ENCODE data around the gene CTU2. TPM values are rescaled to one million over a fixed set of nuclear protein-coding genes. Genes with fewer than 3 reads are reported as not detected.

The CTU2 gene
- polyA plus RNA-seq, 1 of the 3 experiments (the other 2 are of a cell fraction), result 16.2 TPM

- Histone ChIP-seq H3K27me3 (ENCODE audit: insufficient read depth) (no peaks in the 10 kb centered on the region), H3K4me3 (ENCODE audit: low read depth in 2 of 2, low read length in 1 of 2) (no peak overlapping the region), H3K4me1 (ENCODE audit: control insufficient read depth in 1 of 2, insufficient read depth in 2 of 2, low read depth in 1 of 2, low read length in 1 of 2) (peaks cover 0 to 13% of the 10 kb centered on the region in 2 experiments; a peak in 2 of 4 replicates), H2AFZ (ENCODE audit: low read depth) (no peak overlapping the region), H3K9ac (no peak overlapping the region), H3K4me2 (no peak overlapping the region), H3K9me2 (no peaks in the 10 kb centered on the region), H3F3A (replicated peaks; ENCODE audit: insufficient read depth) (no peaks in the 10 kb centered on the region), H3K27ac (ENCODE audit: low read depth in 2 of 2, low read length in 1 of 2) (no peak overlapping the region), H3K36me3 (replicated peaks in 1 of 2; ENCODE audit: control insufficient read depth in 1 of 2, insufficient read depth in 2 of 2, low read length in 1 of 2) (peaks cover 0 to 24% of the 10 kb centered on the region in 2 experiments), H4K20me1 (ENCODE audit: insufficient read depth) (no peaks in the 10 kb centered on the region), H3K79me2 (ENCODE audit: insufficient read depth) (peaks cover 19% of the 10 kb centered on the region; the same call in 1 of the 2 replicates), H3K9me3 (no peaks in the 10 kb centered on the region)
- ChIA-PET POLR2A (no interaction called here), CTCF (no interaction called here)
- no peak for TF ChIP-seq SIN3A (IDR thresholded peaks at IDR 0.05; ENCODE audit: borderline replicate concordance, low read depth, low read length)
- TF ChIP-seq USF1 (IDR thresholded peaks at IDR 0.05; ENCODE audit: borderline replicate concordance, low read depth), result no peak
- no peak for TF ChIP-seq RXRA (IDR thresholded peaks at IDR 0.05; ENCODE audit: borderline replicate concordance, low read depth)
- 91% methylated on average over 8 of the region's 16 CpGs for whole genome bisulfite sequencing (ENCODE audit: low lambda C conversion rate)
- no peak for DNase-seq
Measured at GRCh38 chr16:88699180-88699579, 7.1 kb upstream of the CTU2 start.

- H3K4me2 ChIP-seq, result peak overlapping the region; percentile 76; the same call in 1 of the 2 replicates
- CTCF ChIA-PET, result no interaction called here
Measured at GRCh38 chr16:88700322-88700635, 6.0 kb upstream of the CTU2 start.

More at GRCh38 chr16:88700322-88700635, 6.0 kb upstream of the CTU2 start:
- peaks cover 0 to 24% of the 10 kb centered on the region in 2 experiments for H3K36me3 ChIP-seq (replicated peaks in 1 of 2; ENCODE audit: control insufficient read depth in 1 of 2, insufficient read depth in 2 of 2, low read length in 1 of 2)
- H3K9ac ChIP-seq, result no peak overlapping the region
- 97% methylated on average over 7 of the region's 14 CpGs for WGBS (ENCODE audit: low lambda C conversion rate)
- no peak overlapping the region for H3K4me3 ChIP-seq (ENCODE audit: low read depth in 2 of 2, low read length in 1 of 2)
- H3K79me2 ChIP-seq (ENCODE audit: insufficient read depth), result peaks cover 30% of the 10 kb centered on the region; the same call in 1 of the 2 replicates
- H3K9me2 ChIP-seq, result no peaks in the 10 kb centered on the region
- H3K27ac ChIP-seq (ENCODE audit: low read depth in 2 of 2, low read length in 1 of 2), result no peak overlapping the region
- no peak overlapping the region for H2AFZ ChIP-seq (ENCODE audit: low read depth)
- H3K9me3 ChIP-seq, result no peaks in the 10 kb centered on the region
- POLR2A ChIA-PET, result no interaction called here
- no peak for DNase-seq
- no peaks in the 10 kb centered on the region for H3K27me3 ChIP-seq (ENCODE audit: insufficient read depth)
- peaks cover 4 to 13% of the 10 kb centered on the region in 2 experiments; a peak in 3 of 4 replicates for H3K4me1 ChIP-seq (ENCODE audit: control insufficient read depth in 1 of 2, insufficient read depth in 2 of 2, low read depth in 1 of 2, low read length in 1 of 2)
- H4K20me1 ChIP-seq (ENCODE audit: insufficient read depth), result 0 out of 2 replicates have a peak, but pooled peaks cover 4% of the 10 kb centered on the region
- no peaks in the 10 kb centered on the region for H3F3A ChIP-seq (replicated peaks; ENCODE audit: insufficient read depth)
- no peak for TF ChIP-seq NRF1 (IDR thresholded peaks at IDR 0.05; ENCODE audit: low read depth, low read length)
- TF ChIP-seq USF1 (IDR thresholded peaks at IDR 0.05; ENCODE audit: borderline replicate concordance, low read depth), result no peak
- TF ChIP-seq FOXM1 (IDR thresholded peaks at IDR 0.05; ENCODE audit: low read depth), result no peak
- no peak for TF ChIP-seq ELF1 (IDR thresholded peaks at IDR 0.05)
- no peak for TF ChIP-seq YY1 (IDR thresholded peaks at IDR 0.05; ENCODE audit: low read depth)
- TF ChIP-seq PBX3 (IDR thresholded peaks at IDR 0.05), result no peak
- no peak for TF ChIP-seq JUND (IDR thresholded peaks at IDR 0.05)
- no peak for TF ChIP-seq FOSL2 (IDR thresholded peaks at IDR 0.05; ENCODE audit: borderline replicate concordance, low read depth)
- TF ChIP-seq SIN3A (IDR thresholded peaks at IDR 0.05; ENCODE audit: borderline replicate concordance, low read depth, low read length), result no peak
- no peak for TF ChIP-seq ZBTB33 (IDR thresholded peaks at IDR 0.05; ENCODE audit: borderline replicate concordance, low read depth)
- TF ChIP-seq TCF12 (IDR thresholded peaks at IDR 0.05), result no peak
- TF ChIP-seq CHD2 (IDR thresholded peaks at IDR 0.05; ENCODE audit: low read length, partially characterized antibody), result no peak
- TF ChIP-seq RFX5 (IDR thresholded peaks at IDR 0.05; ENCODE audit: low read length), result no peak
- TF ChIP-seq SMC3 (IDR thresholded peaks at IDR 0.05; ENCODE audit: low read depth, low read length), result no peak
- TF ChIP-seq EZH2phosphoT487 (IDR thresholded peaks at IDR 0.05; ENCODE audit: borderline replicate concordance, low read depth), result no peak
- no peak for TF ChIP-seq GATA2 (CRISPR knock-in tag; IDR thresholded peaks at IDR 0.05)
- TF ChIP-seq MEF2A (IDR thresholded peaks at IDR 0.05; ENCODE audit: borderline replicate concordance, low read depth), result no peak
